NCI-H2227 treated with DMSO at 0.1 percent for 48 hours (cell line): ENCODE data around the gene HDAC7.

ENCODE experiments used
- DNase-seq: peaks from one replicate; lab custom pipeline; 2025; lab: John Stamatoyannopoulos, UW

Gene HDAC7

DNA sequence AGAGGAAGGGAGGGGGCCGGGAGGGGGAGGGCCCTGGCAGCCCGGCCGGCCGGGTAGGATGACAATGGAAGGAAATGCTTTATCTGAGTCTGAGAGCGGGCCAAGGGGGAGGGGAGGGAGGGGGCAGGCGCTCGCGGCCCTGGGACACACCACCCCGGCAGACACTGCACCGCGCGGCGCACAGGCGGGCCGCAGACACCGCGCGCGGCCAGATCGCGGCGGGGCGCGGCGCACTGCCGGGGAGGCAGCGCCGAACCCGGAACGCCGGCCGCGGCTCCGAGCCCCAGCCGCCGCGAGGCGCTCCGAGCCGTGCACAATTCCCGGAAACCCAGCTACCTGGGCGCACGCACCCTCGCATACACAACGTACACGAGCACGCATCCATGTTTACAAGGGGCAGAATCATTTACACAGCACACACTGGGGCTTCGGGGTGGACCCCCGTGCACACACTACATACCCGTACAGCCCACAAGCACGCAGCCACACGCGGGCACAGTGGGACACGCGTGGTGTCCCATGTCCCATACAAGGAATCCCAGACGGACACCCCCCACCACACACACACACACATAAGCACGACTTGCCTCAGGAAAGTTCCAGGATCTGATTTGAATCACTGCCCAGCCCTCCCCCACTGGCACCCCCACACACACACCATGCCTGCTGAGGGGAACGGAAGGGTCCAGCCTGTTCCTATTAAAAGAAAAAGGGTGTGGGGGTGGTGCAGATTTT is at the start of gene HDAC7:
TSS of gene HDAC7 (minus strand) at position 8 of the 735 bp plus-strand sequence. CDS start 118 bp downstream, outside the sequence.
- peak; percentile 21 for DNase-seq

- no peak for DNase-seq
These were observed 48.9 kb upstream of the HDAC7 start for GRCh38 chr12:47868552-47869031.

DNA sequence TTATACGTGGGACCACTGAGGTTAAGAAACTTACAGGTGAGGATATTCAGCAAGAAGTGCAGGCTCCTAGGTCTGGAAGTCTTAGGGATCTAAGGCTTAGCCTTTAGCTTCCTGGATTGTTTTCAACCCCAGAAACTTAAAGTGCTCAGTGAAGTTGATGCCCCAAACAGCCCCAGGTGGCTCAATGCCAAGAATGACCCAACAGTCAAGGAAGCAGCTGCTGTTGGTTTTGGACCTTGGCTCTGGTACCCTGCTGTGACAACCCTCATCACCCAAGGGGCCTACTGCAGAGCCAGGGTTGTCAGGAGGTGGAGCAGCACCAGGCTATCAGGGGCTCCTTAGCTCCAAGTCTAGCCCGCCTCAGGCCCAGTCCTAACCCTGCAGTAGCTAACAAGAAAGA is 48.3 kb upstream of the HDAC7 start:
- no peak for DNase-seq

- no peak for DNase-seq
These were observed 47.8 kb upstream of the HDAC7 start for GRCh38 chr12:47867495-47867941.

DNA sequence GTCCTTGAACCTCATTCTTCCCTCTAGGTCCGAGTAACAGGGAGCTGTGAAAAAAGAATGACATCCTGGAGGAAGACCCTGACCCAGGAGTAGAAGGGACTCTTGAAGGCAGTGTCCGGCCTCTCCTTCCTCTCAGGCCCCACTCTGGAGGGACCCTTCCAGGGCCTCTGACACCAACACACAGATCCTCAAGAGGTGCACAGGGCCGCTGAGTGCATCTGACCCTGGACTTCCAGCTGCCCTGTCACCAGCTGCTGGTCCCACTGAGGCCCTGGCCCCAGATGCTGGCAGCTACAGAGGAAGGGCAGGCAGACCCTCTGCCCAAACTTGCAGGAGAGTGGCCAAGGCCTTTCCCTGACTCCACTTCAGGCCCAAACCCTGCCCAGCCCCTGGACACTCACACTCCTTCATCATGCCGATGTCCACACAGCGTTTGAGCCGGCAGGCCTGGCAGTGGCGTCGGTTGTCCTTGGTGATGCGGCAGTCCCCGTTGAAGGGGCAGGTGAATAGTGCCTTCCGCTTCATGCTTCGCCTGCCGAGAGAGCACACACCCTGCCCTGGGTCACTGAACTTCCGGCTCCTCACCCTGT is 45.0 kb upstream of the HDAC7 start:
- no peak for DNase-seq

DNA sequence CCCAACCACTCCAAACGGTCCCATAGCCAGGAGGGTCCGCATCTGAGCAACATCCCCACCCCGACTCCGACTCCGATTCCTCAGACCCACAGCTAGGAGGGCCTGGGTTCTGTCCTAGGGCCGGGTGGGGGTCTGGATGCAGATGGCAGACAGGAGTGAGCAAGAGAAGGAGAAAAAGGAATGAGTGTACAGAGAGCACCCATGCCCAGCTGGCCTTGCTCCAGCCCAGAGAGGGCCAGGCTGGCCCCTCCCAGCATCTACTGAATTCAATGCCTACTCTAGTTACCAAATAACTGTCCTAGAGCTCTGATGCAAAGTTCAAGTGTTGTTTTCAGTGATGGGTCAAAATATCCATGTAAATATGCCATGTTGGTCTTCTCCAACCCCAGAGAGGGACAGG is 44.3 kb upstream of the HDAC7 start:
- no peak for DNase-seq

DNA sequence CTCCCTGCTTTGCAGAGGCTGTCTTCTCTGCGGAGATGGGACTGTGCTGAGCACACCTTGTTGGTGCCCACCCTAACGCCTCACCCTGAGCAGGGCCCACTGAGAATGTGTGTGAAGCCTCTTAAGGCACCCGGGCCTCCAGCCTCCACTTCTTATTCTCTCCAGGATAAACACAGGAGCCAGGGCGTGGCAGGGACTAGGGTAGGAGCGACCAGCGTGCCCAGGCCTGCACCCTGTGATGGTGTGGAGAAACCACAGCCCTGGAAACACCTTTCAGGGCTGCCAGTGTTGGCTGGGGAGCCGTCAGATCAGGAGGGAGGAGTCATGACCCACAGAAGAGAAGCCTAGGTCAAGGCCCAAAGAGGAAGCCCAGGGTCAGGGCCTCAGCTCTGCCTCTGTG is 43.8 kb upstream of the HDAC7 start:
- DNase-seq: no peak

DNA sequence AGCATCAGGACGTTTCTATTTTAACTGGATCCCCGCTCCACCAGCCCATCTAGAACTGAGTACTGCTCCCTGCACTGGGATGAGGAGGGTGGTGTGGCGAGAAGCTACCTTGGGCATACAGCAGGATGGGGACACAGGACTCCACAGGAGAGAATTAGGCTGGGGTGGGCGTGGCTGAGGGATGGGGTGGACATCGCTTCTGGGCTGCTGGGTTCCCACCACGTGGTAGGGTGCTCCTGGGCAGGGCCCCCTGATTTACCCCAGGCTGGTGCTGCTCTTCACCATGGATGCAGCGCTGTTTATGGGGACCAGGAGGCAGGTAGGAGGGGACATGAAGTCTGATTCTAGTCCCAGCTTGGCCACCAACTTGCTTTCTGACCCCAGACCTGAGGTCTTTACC is 43.2 kb upstream of the HDAC7 start:
- no peak for DNase-seq

DNA sequence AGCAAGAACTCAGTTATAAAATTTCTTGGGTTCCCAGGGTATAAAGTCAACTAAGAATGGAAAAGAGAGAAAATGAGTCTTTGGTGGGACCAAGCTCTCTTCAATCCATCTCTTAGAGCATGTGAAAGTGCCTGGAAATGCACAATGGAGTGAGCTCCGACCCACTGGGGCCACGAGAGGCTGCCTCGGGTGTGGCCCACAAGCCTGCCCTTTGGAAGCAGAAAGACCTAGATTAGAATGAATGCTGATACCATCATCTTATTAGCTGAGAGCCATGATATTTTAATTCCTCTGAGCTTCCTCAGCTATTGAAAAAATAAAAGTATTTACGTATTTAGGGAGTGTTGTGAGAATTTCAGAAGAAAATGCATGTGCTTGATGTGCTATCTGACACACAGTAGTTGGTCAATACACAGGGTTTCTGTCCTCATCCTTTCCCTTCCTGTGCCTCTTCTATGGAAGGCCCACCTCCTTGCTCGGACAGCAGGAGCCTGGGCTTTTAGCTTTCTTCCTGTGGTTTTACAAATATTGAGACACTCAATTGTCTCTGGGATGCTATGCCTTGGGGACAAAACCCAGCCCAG is 42.6 kb upstream of the HDAC7 start:
- DNase-seq: no peak

- DNase-seq: no peak
These were observed 41.2 kb upstream of the HDAC7 start for GRCh38 chr12:47860873-47861272.

DNA sequence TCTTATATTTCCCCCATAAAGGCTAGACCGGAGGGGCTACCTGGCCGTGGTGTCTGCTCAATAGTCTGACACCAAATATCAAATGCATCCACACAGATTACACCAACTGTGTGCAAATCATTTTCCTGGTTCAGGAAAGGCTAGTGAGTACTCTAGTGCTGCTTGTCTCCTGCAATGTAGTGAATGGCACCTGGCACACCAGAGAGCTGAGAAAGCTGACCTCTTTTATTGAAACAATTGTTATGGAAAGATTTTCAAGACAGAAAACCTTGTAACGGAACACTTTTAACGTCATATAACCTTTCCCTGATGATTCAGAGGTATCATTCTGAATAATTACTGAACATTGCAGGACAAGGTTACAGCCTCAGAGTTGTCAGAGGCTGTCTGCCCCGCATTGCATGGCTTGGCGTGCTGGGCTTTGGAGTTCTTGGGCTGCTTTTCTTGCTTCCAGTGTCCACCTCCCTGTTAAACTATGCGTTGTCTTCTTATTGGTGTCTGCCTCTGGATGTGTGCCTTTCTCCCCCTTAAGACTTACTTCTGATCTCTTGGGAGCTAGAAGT is 40.7 kb upstream of the HDAC7 start:
- no peak for DNase-seq

- DNase-seq: no peak
These were observed 39.0 kb upstream of the HDAC7 start for GRCh38 chr12:47858511-47859266.

- DNase-seq: no peak
These were observed 37.2 kb upstream of the HDAC7 start for GRCh38 chr12:47856721-47857575.

DNA sequence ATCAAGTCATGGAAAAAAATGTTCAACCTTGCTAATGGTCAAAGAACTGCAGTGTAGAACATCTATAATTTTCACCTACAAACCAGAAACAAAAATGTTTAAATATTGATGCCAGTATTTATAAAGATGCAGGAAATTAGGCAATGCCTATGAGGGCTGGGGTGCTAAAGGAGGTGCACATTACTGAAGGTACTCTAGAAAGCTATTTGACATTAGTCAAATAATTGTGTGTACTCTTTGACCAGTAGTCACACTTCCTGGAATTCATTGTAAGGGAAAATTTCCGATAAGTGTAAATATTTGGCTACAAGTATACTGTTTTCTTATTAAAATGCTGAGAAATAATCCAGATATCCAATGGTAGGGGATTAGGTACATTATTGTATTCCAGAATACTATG is 36.4 kb upstream of the HDAC7 start:
- DNase-seq: no peak

- DNase-seq: no peak
These were observed 35.8 kb upstream of the HDAC7 start for GRCh38 chr12:47855502-47855901.

DNA sequence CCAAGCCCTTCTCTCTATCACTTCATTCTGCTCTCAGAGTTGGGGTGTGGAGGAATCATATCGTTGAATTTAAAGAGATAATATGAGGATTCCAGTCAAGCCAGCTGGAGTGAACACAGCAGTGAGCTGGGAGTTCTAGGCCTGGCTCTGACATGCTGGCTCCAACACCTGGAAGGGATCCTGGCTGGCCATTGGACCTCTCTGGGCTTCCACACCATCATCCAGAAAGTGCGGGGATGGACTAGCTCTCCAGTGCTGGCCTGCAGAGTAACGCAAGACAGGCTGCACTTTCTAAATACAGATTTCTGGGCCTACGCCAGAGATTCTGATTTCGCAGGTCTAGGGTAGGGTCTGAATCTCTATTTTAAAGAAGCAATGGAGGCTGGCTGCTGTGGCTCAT is 34.8 kb upstream of the HDAC7 start:
- no peak for DNase-seq

GRCh38 chr12:47852096-47852571 is 32.4 kb upstream of the HDAC7 start:
- no peak for DNase-seq

DNA sequence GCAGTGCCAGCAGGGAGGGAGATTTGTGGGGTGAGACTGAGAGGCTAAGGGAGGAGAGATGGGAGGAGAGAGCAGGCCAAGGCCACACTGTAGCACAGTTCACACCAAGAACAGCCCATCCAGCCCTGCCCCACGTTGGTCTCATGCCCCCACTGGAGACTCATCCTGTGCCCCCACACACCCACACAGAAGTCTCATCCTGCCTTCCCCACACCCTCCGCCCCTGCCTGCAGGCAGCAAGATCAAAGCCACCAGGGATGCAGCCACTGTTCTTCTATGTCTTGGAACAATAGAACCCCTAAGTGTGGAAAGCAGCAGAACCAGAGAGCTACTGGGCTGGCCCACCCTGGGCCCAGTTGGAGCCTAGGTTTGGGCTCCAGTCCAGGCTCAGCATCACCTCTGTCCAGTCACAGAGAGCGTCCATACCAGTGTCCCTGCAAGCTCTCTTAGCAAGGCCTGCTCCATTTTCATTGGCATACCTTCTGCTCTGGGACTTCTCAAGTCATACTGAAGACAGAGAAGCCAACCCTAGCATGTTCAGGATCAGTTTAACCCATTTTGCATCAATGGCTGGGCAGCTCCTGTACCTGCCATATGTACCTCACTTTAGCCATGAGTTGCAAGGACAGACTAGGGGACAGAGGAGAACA is 31.7 kb upstream of the HDAC7 start:
- DNase-seq: no peak

- no peak for DNase-seq
These were observed 30.7 kb upstream of the HDAC7 start for GRCh38 chr12:47850153-47851084.
